ENCODE data around the gene PPP1CA.
A peak's percentile ranks its signal among the peaks of the same experiment; 100 is the strongest.

The PPP1CA gene

GRCh38 chr11:67368621-67369020, 33.0 kb downstream of the PPP1CA start:
- Histone ChIP-seq H3K36me3 (ENCODE audit: insufficient read depth) (no peaks in the 10 kb centered on the region), H3K27ac (no peak overlapping the region), H3K79me2 (ENCODE audit: insufficient read depth, low read depth) (no peaks in the 10 kb centered on the region), H3K27me3 (ENCODE audit: insufficient read depth, low read depth) (peaks cover 13% of the 10 kb centered on the region), H2AFZ (ENCODE audit: low read depth) (no peak overlapping the region), H3K9ac (no peak overlapping the region), H3K4me1 (ENCODE audit: low read depth, poor library complexity, severe bottlenecking) (peaks cover 26% of the 10 kb centered on the region), H3K4me2 (peak overlapping the region; percentile 25; the same call in 1 of the 2 replicates), H3K4me3 (IDR thresholded peaks at IDR 0.05; ENCODE audit: insufficient read depth, low read depth, low read length) (no peak overlapping the region), H4K20me1 (ENCODE audit: insufficient read depth) (no peaks in the 10 kb centered on the region)
- TF ChIP-seq CTCF (conservative IDR thresholded peaks at IDR 0.05; ENCODE audit: low read depth, low read length), result no peak

- H3K79me2 ChIP-seq (ENCODE audit: insufficient read depth, low read depth), result no peaks in the 10 kb centered on the region
- peaks cover 26% of the 10 kb centered on the region for H3K4me1 ChIP-seq (ENCODE audit: low read depth, poor library complexity, severe bottlenecking)
- H3K4me3 ChIP-seq (IDR thresholded peaks at IDR 0.05; ENCODE audit: insufficient read depth, low read depth, low read length), result no peak overlapping the region
- no peaks in the 10 kb centered on the region for H3K36me3 ChIP-seq (ENCODE audit: insufficient read depth)
- no peak overlapping the region for H2AFZ ChIP-seq (ENCODE audit: low read depth)
- peaks cover 13% of the 10 kb centered on the region for H3K27me3 ChIP-seq (ENCODE audit: insufficient read depth, low read depth)
- no peaks in the 10 kb centered on the region for H4K20me1 ChIP-seq (ENCODE audit: insufficient read depth)
- no peak for TF ChIP-seq CTCF (conservative IDR thresholded peaks at IDR 0.05; ENCODE audit: low read depth, low read length)
- H3K9ac ChIP-seq, result no peak overlapping the region
- H3K27ac ChIP-seq, result no peak overlapping the region
- no peak overlapping the region for H3K4me2 ChIP-seq
Measured at GRCh38 chr11:67367761-67368227, 33.9 kb downstream of the PPP1CA start.

GRCh38 chr11:67366961-67367760, 34.5 kb downstream of the PPP1CA start:
- peaks cover 26% of the 10 kb centered on the region for H3K4me1 ChIP-seq (ENCODE audit: low read depth, poor library complexity, severe bottlenecking)
- no peak for TF ChIP-seq CTCF (conservative IDR thresholded peaks at IDR 0.05; ENCODE audit: low read depth, low read length)
- H3K36me3 ChIP-seq (ENCODE audit: insufficient read depth), result no peaks in the 10 kb centered on the region
- no peaks in the 10 kb centered on the region for H3K79me2 ChIP-seq (ENCODE audit: insufficient read depth, low read depth)
- H4K20me1 ChIP-seq (ENCODE audit: insufficient read depth), result no peaks in the 10 kb centered on the region
- H3K27me3 ChIP-seq (ENCODE audit: insufficient read depth, low read depth), result peaks cover 12% of the 10 kb centered on the region
- H3K27ac ChIP-seq, result no peak overlapping the region
- no peak overlapping the region for H3K4me2 ChIP-seq
- no peak overlapping the region for H3K4me3 ChIP-seq (IDR thresholded peaks at IDR 0.05; ENCODE audit: insufficient read depth, low read depth, low read length)
- no peak overlapping the region for H3K9ac ChIP-seq
- H2AFZ ChIP-seq (ENCODE audit: low read depth), result no peak overlapping the region

GRCh38 chr11:67366546-67366945, 35.1 kb downstream of the PPP1CA start:
- Histone ChIP-seq H3K79me2 (ENCODE audit: insufficient read depth, low read depth) (no peaks in the 10 kb centered on the region), H3K9ac (no peak overlapping the region), H3K4me1 (ENCODE audit: low read depth, poor library complexity, severe bottlenecking) (peaks cover 25% of the 10 kb centered on the region), H2AFZ (ENCODE audit: low read depth) (no peak overlapping the region), H3K27ac (no peak overlapping the region), H3K27me3 (ENCODE audit: insufficient read depth, low read depth) (peaks cover 6% of the 10 kb centered on the region; the same call in 1 of the 2 replicates), H3K36me3 (ENCODE audit: insufficient read depth) (no peaks in the 10 kb centered on the region), H4K20me1 (ENCODE audit: insufficient read depth) (no peaks in the 10 kb centered on the region), H3K4me3 (IDR thresholded peaks at IDR 0.05; ENCODE audit: insufficient read depth, low read depth, low read length) (no peak overlapping the region), H3K4me2 (no peak overlapping the region)
- TF ChIP-seq CTCF (conservative IDR thresholded peaks at IDR 0.05; ENCODE audit: low read depth, low read length), result no peak
